ENCODE data around the gene KAZN.

The KAZN gene

GRCh38 chr1:14715266-14715665 is 116.8 kb downstream of the KAZN start:
- no peak for DNase-seq (ENCODE audit: low read depth)

- no peak for DNase-seq (ENCODE audit: low read depth)
These were observed 117.3 kb downstream of the KAZN start for GRCh38 chr1:14715802-14716201.

DNA sequence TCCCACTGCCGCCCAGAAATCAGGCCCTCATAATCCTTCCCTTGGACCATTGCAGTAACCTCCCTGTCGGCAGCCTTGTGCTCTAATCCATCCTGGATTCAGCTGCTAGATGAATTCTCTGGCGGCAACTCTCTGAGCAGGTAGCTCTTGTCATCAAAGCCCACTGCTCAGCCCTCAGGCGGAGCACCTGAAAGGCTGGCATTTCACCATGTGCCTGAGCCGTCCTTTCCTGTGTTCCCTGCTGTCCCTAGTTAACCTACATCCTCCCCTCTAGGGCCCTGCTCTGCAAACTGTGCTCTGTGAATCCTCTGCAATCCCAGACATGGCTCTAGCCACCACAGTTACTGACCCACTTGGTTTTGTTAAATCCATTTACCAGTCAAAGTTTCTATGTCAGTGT is 118.0 kb downstream of the KAZN start:
- DNase-seq (ENCODE audit: low read depth): no peak

- DNase-seq (ENCODE audit: low read depth): no peak
These were observed 120.0 kb downstream of the KAZN start for GRCh38 chr1:14718476-14718875.

- no peak for DNase-seq (ENCODE audit: low read depth)
These were observed 124.9 kb downstream of the KAZN start for GRCh38 chr1:14723401-14723800.

- DNase-seq (ENCODE audit: low read depth): no peak
These were observed 125.8 kb downstream of the KAZN start for GRCh38 chr1:14724246-14724645.

DNA sequence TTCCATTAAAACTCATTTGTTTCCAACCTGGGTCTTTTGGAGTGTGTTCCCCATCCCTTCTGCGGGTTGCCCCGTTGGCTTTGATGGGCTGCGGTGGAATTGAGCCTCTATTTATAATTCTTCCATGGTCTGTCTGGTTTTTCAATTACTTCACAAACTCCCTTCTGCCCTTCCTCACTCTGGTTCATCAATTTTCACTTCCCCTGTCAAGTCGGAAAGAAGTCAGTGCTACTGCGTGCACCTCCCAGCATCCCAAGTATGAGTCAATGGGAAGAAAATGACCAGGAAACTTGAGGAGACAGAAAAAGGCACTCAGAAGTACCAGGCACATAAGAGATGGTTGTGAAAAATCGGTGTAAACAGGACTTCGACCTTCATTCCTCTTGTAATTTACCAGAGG is 126.2 kb downstream of the KAZN start:
- no peak for DNase-seq (ENCODE audit: low read depth)

GRCh38 chr1:14725238-14725637 is 126.8 kb downstream of the KAZN start:
- no peak for DNase-seq (ENCODE audit: low read depth)

GRCh38 chr1:14725695-14726094 is 127.2 kb downstream of the KAZN start:
- DNase-seq (ENCODE audit: low read depth): no peak

DNA sequence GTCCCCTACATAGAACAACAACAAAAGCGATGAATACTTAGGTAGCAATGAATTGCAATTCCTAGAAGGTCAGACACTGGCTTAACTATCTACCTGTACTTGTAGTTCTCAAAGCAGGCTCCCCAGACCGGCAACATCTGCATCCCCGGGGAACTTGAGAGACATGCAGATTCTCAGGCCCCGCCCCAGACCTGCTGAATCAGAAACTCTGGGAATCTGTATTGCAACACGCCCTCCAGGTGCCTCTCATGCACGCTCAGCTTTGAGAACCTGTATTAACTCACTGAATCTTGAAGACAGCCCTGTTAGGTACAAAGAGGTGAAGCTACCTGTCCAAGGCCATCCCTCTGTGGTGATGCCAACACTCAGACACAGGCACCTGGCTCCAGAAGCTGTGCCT is 128.1 kb downstream of the KAZN start:
- no peak for DNase-seq (ENCODE audit: low read depth)

DNA sequence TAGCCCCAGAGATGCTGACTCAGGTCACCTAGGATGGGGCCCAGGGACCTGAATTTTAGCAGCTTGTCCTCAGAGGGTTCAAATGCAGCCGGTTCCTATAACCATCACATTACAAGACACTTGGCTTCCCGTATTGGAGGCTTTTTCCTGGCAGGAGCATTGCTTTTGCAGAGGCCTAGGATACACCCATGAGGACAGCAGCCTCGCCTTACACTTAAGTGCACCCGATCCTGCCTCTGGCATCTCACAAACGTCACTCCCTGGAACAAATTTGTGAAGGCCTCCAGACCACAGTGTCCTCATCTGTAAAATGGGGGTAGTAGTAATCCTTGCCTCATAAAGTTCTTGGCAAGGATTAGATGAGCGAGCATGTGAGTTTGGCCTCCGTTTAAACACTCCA is 130.0 kb downstream of the KAZN start:
- no peak for DNase-seq (ENCODE audit: low read depth)

DNA sequence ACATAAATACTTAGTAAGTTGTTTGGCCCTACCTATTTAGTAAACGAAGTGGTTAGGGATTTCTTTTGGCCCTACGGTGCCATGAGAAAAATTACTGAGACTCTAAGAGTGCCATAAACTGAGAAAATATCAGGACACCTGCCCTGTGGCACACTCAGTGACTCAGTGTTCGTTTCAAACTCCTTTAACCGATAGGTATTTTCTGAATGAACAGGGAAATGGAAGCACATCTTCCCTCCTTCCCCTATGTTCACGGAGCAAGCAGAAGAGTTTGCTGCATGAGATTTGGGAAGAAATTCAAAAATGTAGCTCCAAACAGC is 134.2 kb downstream of the KAZN start:
- DNase-seq (ENCODE audit: low read depth): no peak

DNA sequence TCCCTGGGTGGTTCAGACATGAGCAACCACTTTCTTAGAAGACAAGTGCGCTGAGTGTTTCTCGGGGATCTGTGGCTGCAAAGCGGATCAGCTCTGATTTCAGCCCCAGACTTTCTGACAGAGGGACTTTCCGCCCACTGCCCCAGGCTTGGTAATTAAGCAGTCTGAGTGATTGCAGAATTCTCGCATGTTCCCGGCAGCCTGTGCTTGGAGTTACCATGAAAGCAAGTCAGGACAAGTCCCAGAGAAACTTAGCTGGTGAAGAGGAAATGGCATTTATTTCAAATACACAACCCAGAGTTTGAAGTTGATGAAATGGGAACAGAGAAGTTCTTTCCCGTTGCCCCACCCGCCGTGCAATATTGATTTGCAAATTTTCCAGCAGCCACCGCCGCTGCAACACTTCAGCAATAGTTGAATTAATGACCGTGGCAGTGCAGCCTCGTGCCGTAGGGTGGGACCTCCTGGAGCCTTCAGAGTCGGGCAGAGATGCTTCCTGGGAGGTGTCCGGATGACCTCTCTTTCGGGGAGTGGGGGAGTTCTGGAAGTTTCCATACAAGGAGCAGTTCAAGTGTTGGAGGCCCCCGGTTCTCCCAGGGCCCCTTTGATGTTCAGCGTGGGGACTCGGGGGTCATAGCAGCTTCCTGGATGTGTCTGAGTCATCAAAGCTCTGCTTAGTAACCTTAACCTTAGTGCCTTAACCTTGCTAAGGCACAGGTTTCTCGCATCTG is 134.7 kb downstream of the KAZN start:
- no peak for DNase-seq (ENCODE audit: low read depth)

GRCh38 chr1:14733779-14734140 is 135.3 kb downstream of the KAZN start:
- no peak for DNase-seq (ENCODE audit: low read depth)

DNA sequence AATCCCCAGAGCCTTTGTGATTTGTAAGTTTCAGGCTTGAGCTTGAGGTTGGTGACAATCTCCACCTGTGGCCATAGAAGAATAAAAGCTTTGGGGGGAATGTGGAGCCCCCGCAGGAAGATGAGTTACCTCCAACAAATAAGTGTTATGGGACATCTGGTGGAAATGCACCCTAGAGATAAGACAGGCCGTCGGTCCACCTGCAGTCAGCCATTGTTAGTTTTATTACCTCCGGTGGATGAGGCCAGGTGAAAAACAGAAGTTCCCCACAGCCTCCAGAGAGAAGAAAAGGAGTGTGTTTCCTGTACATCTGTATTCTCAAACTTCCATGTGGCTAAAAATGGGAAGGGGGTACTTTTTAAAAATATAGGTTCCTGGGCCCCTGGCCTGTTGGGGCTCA is 137.4 kb downstream of the KAZN start:
- no peak for DNase-seq (ENCODE audit: low read depth)

DNA sequence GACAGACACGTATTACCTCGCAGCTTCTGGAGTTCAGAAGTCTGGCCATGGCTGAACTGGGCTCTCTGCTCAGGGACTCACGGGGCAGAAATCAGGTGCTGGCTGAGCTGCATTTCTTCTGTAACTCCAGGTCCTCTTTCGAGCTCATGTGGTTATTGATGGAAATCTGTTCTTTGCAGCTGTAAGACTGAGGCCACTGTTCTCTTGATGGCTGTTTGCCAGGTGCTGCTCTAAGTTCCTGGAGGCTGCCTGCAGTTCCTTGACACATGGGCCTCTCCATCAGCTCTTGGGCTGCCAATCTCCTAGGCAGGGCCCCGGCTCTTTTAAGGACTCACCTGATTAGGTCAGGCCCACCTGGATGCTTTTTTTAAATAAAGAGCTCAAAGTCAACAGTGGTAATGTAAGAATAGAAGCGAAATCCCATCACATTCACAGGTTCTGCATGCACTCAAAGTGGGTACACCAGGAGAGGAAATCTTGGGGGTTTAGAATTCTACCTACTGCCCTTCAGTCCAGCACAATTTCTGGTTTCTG is 139.1 kb downstream of the KAZN start:
- DNase-seq (ENCODE audit: low read depth): no peak

GRCh38 chr1:14738235-14738634 is 139.8 kb downstream of the KAZN start:
- no peak for DNase-seq (ENCODE audit: low read depth)

- no peak for DNase-seq (ENCODE audit: low read depth)
These were observed 140.2 kb downstream of the KAZN start for GRCh38 chr1:14738647-14739046.

GRCh38 chr1:14739082-14739832 is 140.8 kb downstream of the KAZN start:
- DNase-seq (ENCODE audit: low read depth): no peak

- no peak for DNase-seq (ENCODE audit: low read depth)
These were observed 141.5 kb downstream of the KAZN start for GRCh38 chr1:14740016-14740415.

DNA sequence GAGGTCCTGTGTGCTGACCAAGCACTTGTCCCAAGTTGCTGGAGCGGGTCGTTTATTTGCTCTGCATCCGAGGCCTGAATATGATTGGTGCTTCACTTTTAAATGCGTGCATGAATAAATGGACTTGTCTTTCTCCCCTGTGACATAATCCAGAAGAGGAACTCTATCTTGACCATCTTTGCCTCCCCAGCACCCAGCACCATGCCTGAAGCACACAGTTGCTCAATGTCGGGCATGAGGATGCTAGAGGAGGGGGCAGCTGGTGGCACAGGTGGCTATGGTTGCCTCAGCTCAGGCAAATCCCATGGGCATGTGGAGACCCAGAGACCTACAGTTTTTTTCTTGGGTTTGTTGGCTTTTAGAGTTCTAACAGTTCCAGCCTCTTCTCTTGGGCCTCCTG is 142.6 kb downstream of the KAZN start:
- no peak for DNase-seq (ENCODE audit: low read depth)

- no peak for DNase-seq (ENCODE audit: low read depth)
These were observed 143.0 kb downstream of the KAZN start for GRCh38 chr1:14741532-14741931.

GRCh38 chr1:14742181-14742980 is 143.9 kb downstream of the KAZN start:
- no peak for DNase-seq (ENCODE audit: low read depth)

Data from stimulated activated CD8-positive, alpha-beta memory T cell treated with anti-CD3 and anti-CD28 coated beads, Interleukin-7, amount 100 ng/mL, for 24 hours (primary cell).